ENCODE measurements around the gene UBE2Q2.

GRCh38 chr15:75815811-75816719 lies 27.2 kb upstream of the UBE2Q2 start:
- TF ChIP-seq CTCF (IDR thresholded peaks at IDR 0.05 in 4 of 5, conservative IDR thresholded peaks at IDR 0.05 in 1 of 5) (no peak), POLR2A (IDR thresholded peaks at IDR 0.05) (no peak)

Data from gastrocnemius medialis (tissue), 4 donors.